Measurements from ENCODE around the gene DHRSX. TPM values are rescaled to one million over a fixed set of nuclear protein-coding genes. Genes with fewer than 3 reads are reported as not detected.
A peak's percentile ranks its signal among the peaks of the same experiment; 100 is the strongest.

The DHRSX gene
- polyA plus RNA-seq, 2 of the 4 experiments (the other 2 are of a cell fraction), result 32.1 to 56.3 TPM

- TF ChIP-seq REST (IDR thresholded peaks at IDR 0.05) (no peak), BHLHE40 (IDR thresholded peaks at IDR 0.05; ENCODE audit: low read depth, low read length) (no peak), HOXB5 (CRISPR knock-in tag; IDR thresholded peaks at IDR 0.05) (no peak), CEBPB (IDR thresholded peaks at IDR 0.05) (no peak), FOSL2 (IDR thresholded peaks at IDR 0.05) (no peak), FOSL2 (CRISPR knock-in tag; IDR thresholded peaks at IDR 0.05) (no peak), NFE2L2 (conservative IDR thresholded peaks at IDR 0.05; ENCODE audit: low read length) (no peak), PHF8 (IDR thresholded peaks at IDR 0.05; ENCODE audit: borderline replicate concordance, low read depth) (no peak), HDAC2 (IDR thresholded peaks at IDR 0.05) (no peak), POLR2A (IDR thresholded peaks at IDR 0.05; ENCODE audit: low read length) (no peak), GATA3 (IDR thresholded peaks at IDR 0.05; ENCODE audit: borderline replicate concordance) (no peak), NPAS2 (CRISPR knock-in tag; IDR thresholded peaks at IDR 0.05; ENCODE audit: borderline replicate concordance) (no peak)
- TF ChIP-seq, protein P1, sequence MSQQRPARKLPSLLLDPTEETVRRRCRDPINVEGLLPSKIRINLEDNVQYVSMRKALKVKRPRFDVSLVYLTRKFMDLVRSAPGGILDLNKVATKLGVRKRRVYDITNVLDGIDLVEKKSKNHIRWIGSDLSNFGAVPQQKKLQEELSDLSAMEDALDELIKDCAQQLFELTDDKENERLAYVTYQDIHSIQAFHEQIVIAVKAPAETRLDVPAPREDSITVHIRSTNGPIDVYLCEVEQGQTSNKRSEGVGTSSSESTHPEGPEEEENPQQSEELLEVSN (IDR thresholded peaks at IDR 0.05; ENCODE audit: borderline replicate concordance, low read depth), result no peak
Measured at GRCh38 chrX:2406891-2407518, 93.8 kb downstream of the DHRSX start (continued).

- FAIRE-seq, result no peak
- CTCF ChIA-PET, result no interaction called here
Measured at GRCh38 chrX:2404776-2405175, 96.0 kb downstream of the DHRSX start.

GRCh38 chrX:2402361-2402690, 98.5 kb downstream of the DHRSX start:
- no peaks in the 10 kb centered on the region for H3K9me3 ChIP-seq
- no peak overlapping the region for H3K4me3 ChIP-seq
- H3K27ac ChIP-seq, result no peak overlapping the region
- DNase-seq (ENCODE audit: low read depth in 1 of 2, low spot score in 1 of 2), result no peak
- ATAC-seq, result no peak
- no peak for FAIRE-seq
- ChIA-PET CTCF (no interaction called here), POLR2A (no interaction called here)
- TF ChIP-seq MAZ (IDR thresholded peaks at IDR 0.05; ENCODE audit: borderline replicate concordance, low read depth, low read length) (no peak), ZC3H11A (IDR thresholded peaks at IDR 0.05) (no peak), KDM5A (IDR thresholded peaks at IDR 0.05) (no peak)
- TF ChIP-seq, protein P2, sequence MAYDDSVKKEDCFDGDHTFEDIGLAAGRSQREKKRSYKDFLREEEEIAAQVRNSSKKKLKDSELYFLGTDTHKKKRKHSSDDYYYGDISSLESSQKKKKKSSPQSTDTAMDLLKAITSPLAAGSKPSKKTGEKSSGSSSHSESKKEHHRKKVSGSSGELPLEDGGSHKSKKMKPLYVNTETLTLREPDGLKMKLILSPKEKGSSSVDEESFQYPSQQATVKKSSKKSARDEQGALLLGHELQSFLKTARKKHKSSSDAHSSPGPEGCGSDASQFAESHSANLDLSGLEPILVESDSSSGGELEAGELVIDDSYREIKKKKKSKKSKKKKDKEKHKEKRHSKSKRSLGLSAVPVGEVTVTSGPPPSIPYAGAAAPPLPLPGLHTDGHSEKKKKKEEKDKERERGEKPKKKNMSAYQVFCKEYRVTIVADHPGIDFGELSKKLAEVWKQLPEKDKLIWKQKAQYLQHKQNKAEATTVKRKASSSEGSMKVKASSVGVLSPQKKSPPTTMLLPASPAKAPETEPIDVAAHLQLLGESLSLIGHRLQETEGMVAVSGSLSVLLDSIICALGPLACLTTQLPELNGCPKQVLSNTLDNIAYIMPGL (CRISPR knock-in tag; IDR thresholded peaks at IDR 0.05; ENCODE audit: borderline replicate concordance), result no peak
- TF ChIP-seq, protein P3, sequence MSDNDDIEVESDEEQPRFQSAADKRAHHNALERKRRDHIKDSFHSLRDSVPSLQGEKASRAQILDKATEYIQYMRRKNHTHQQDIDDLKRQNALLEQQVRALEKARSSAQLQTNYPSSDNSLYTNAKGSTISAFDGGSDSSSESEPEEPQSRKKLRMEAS (IDR thresholded peaks at IDR 0.05), result no peak
- H3K4me2 ChIP-seq, result no peak overlapping the region
- WGBS (ENCODE audit: missing lambda C conversion rate), result 92% methylated on average over 7 of the region's 7 CpGs
- H3K4me1 ChIP-seq, result peaks cover 15% of the 10 kb centered on the region; the same call in 2 of the 3 replicates

More at GRCh38 chrX:2404776-2405175, 96.0 kb downstream of the DHRSX start:
- POLR2A ChIA-PET, result no interaction called here
- Histone ChIP-seq H3K4me3 (no peak overlapping the region), H3K9me3 (no peaks in the 10 kb centered on the region), H3K27ac (peak overlapping the region in 1 of 2 experiments; percentile 50; a peak in 2 of 6 replicates), H3K4me2 (no peak overlapping the region), H3K4me1 (peaks cover 10% of the 10 kb centered on the region)
- no peak for TF ChIP-seq POLR2A (IDR thresholded peaks at IDR 0.05; ENCODE audit: low read length)
- no peak for TF ChIP-seq SMC3 (IDR thresholded peaks at IDR 0.05)
- TF ChIP-seq GATA3 (IDR thresholded peaks at IDR 0.05; ENCODE audit: borderline replicate concordance), result no peak
- no peak for TF ChIP-seq TP53 (CRISPR knock-in tag; IDR thresholded peaks at IDR 0.05)
- TF ChIP-seq HOXB5 (CRISPR knock-in tag; IDR thresholded peaks at IDR 0.05), result no peak
- TF ChIP-seq ZSCAN20 (CRISPR knock-in tag; IDR thresholded peaks at IDR 0.05), result no peak
- DNase-seq (ENCODE audit: low read depth in 1 of 2, low spot score in 1 of 2) (no peak), ATAC-seq (peak in 1 of 2 experiments; percentile 27; a peak in 1 of 6 replicates)
- WGBS (ENCODE audit: missing lambda C conversion rate), result 77% methylated on average over 8 of the region's 8 CpGs

Data from A549 (cell line).